ENCODE data around the gene APBB2. TPM values are rescaled to one million over a fixed set of nuclear protein-coding genes. Genes with fewer than 3 reads are reported as not detected.

Gene APBB2
- total RNA-seq, 2 experiments from 2014 or later, result 1.3 to 1.5 TPM

GRCh38 chr4:40789031-40789430 is 425.3 kb downstream of the APBB2 start:
- POLR2A ChIA-PET, result no interaction called here

DNA sequence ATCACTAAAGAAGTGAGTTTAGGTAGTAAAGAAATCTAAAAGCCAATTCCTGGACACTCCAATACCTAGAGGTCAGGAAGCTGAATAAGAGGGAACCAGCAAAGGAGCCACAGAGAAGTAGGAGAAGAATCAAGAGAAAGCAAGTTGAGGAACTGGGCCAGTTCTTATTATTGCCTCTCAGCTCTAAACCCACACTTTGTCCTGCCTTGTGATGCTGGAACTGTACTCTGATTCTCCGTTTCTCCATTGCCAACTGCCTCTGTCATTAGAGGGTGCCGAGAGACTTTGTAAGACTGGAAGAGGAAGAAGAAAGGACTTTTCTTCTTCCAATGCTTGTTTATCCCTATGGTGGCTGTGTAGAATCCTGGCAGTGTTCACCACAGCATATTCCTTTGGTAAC is 426.0 kb downstream of the APBB2 start:
- H3K36me3 Mint-ChIP-seq (ENCODE audit: low read depth), result no peaks in the 10 kb centered on the region
- no peaks in the 10 kb centered on the region for H3K9me3 Mint-ChIP-seq (ENCODE audit: low read depth)
- ChIA-PET POLR2A (no interaction called here), CTCF (no interaction called here)
- H3K4me1 Mint-ChIP-seq, result no peaks in the 10 kb centered on the region
- no peak overlapping the region for H3K4me3 Mint-ChIP-seq
- DNase-seq, result no peak
- no peak overlapping the region for H3K27ac Mint-ChIP-seq
- ATAC-seq, result no peak
- H3K27me3 Mint-ChIP-seq, result peaks cover 2% of the 10 kb centered on the region
- intact Hi-C loops (cut with DNase I, micrococcal nuclease), result no loop called here

More at GRCh38 chr4:40789031-40789430, 425.3 kb downstream of the APBB2 start:
- DNase-seq (no peak), ATAC-seq (no peak)
- H3K27me3 Mint-ChIP-seq, result peaks cover 2% of the 10 kb centered on the region
- H3K4me3 Mint-ChIP-seq, result no peak overlapping the region
- intact Hi-C loops (cut with DNase I, micrococcal nuclease), result no loop called here
- H3K27ac Mint-ChIP-seq, result no peak overlapping the region
- no peaks in the 10 kb centered on the region for H3K36me3 Mint-ChIP-seq (ENCODE audit: low read depth)
- no peaks in the 10 kb centered on the region for H3K4me1 Mint-ChIP-seq
- H3K9me3 Mint-ChIP-seq (ENCODE audit: low read depth), result no peaks in the 10 kb centered on the region
- CTCF ChIA-PET, result no interaction called here

DNA sequence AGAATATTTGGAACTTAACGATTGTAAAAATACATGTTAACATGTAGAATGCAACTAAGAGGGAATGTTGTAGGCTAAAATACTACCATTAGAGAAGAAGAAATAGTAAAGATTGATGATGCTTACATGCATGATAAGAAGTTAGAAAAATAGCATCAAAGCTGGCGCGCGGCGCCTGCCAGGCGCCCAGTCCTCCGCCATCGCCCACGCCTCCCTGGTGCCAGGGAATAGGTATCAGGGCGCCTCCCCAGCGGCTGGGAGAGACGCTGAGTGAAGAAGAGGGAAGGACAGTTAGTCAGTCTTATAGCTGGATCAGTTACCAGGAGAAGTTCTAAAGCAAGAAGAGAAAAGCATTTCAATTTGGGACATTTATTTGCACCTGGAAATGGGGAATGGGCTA is 428.6 kb downstream of the APBB2 start:
- CTCF ChIA-PET, result no interaction called here
- POLR2A ChIA-PET, result no interaction called here
- no peaks in the 10 kb centered on the region for H3K36me3 Mint-ChIP-seq (ENCODE audit: low read depth)
- H3K4me1 Mint-ChIP-seq, result no peaks in the 10 kb centered on the region
- H3K27ac Mint-ChIP-seq, result no peak overlapping the region
- DNase-seq (no peak), ATAC-seq (no peak)
- H3K4me3 Mint-ChIP-seq, result no peak overlapping the region
- no peaks in the 10 kb centered on the region for H3K9me3 Mint-ChIP-seq (ENCODE audit: low read depth)
- H3K27me3 Mint-ChIP-seq, result peaks cover 2% of the 10 kb centered on the region
- intact Hi-C loops (cut with DNase I, micrococcal nuclease), result no loop called here

- no peak overlapping the region for H3K27ac Mint-ChIP-seq
- no peak for DNase-seq
- ChIA-PET POLR2A (no interaction called here), CTCF (interaction anchor here (1.2 kb wide), 1 partner anchor 56 kb away, joined by 3 read pairs; no protein-coding TSS in a partner anchor)
- no peak for ATAC-seq
- H3K27me3 Mint-ChIP-seq, result no peaks in the 10 kb centered on the region
- no peaks in the 10 kb centered on the region for H3K4me1 Mint-ChIP-seq
- H3K9me3 Mint-ChIP-seq (ENCODE audit: low read depth), result peaks cover 2% of the 10 kb centered on the region
- no peaks in the 10 kb centered on the region for H3K36me3 Mint-ChIP-seq (ENCODE audit: low read depth)
- no peak overlapping the region for H3K4me3 Mint-ChIP-seq
- intact Hi-C loops (cut with DNase I, micrococcal nuclease), result no loop called here
Observed at GRCh38 chr4:40782876-40783275, 431.5 kb downstream of the APBB2 start.

GRCh38 chr4:40778090-40778489 is 436.3 kb downstream of the APBB2 start:
- intact Hi-C loops (cut with DNase I, micrococcal nuclease), result no loop called here
- no peaks in the 10 kb centered on the region for H3K36me3 Mint-ChIP-seq (ENCODE audit: low read depth)
- no peak for ATAC-seq
- H3K9me3 Mint-ChIP-seq (ENCODE audit: low read depth), result peaks cover 4% of the 10 kb centered on the region
- CTCF ChIA-PET, result no interaction called here
- H3K27me3 Mint-ChIP-seq, result no peaks in the 10 kb centered on the region
- no peak overlapping the region for H3K27ac Mint-ChIP-seq
- POLR2A ChIA-PET, result no interaction called here
- H3K4me3 Mint-ChIP-seq, result no peak overlapping the region
- H3K4me1 Mint-ChIP-seq, result no peaks in the 10 kb centered on the region
- no peak for DNase-seq

GRCh38 chr4:40769266-40769665 is 445.1 kb downstream of the APBB2 start:
- ChIA-PET POLR2A (no interaction called here), CTCF (no interaction called here)
- H3K4me3 Mint-ChIP-seq, result no peak overlapping the region
- no peak for ATAC-seq
- intact Hi-C loops (cut with DNase I, micrococcal nuclease), result no loop called here
- H3K27ac Mint-ChIP-seq, result no peak overlapping the region
- H3K9me3 Mint-ChIP-seq (ENCODE audit: low read depth), result no peaks in the 10 kb centered on the region
- H3K27me3 Mint-ChIP-seq, result peaks cover 10% of the 10 kb centered on the region
- no peak for DNase-seq
- H3K4me1 Mint-ChIP-seq, result no peaks in the 10 kb centered on the region
- H3K36me3 Mint-ChIP-seq (ENCODE audit: low read depth), result no peaks in the 10 kb centered on the region

DNA sequence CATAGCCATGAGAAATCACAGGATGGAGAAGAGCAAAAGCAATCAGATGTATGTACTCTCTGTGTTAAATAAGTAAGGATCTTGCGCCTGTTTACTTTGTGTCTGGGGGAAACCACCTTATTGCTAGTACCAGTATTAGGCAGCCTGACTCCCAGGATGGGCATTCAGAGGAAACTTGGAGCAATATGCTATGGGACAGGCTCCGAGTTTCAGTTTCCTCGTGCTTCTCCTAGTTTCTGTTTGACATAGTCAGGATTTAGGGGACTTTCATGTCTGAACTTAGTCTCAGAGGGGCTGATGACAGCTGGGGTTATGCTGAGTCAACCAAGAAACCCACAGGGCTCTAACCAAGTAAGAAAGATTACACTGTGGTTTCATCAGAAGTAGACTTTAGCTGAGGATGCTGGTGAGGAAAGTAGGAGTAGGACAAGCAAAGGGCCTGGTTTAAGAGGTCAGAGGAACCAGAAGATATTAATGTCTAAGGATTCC is 451.1 kb downstream of the APBB2 start:
- POLR2A ChIA-PET, result no interaction called here
- Mint-ChIP-seq H3K36me3 (ENCODE audit: low read depth) (no peaks in the 10 kb centered on the region), H3K4me3 (no peak overlapping the region), H3K27ac (peak overlapping the region; percentile 47), H3K9me3 (ENCODE audit: low read depth) (no peaks in the 10 kb centered on the region), H3K4me1 (peaks cover 12% of the 10 kb centered on the region), H3K27me3 (peaks cover 1% of the 10 kb centered on the region)
- DNase-seq, result peak; percentile 76
- peak; percentile 93 for ATAC-seq
- intact Hi-C loops (cut with DNase I, micrococcal nuclease), result loop anchor here (1.0 to 2.0 kb wide), 5 partner anchors 41 to 102 kb away; no protein-coding TSS in a partner anchor
- CTCF ChIA-PET, result no interaction called here

Other genes starting within 250 kb of the APBB2 start
- gene UCHL1, start 42.4 kb upstream of the APBB2 start, total RNA-seq, result 1 to 10 TPM; 1.5 to 1.7 TPM

Measured in activated CD4-positive, alpha-beta T cell treated with anti-CD3 and anti-CD28 coated beads for 36 hours (primary cell).